K562 (cell line): Measurements from ENCODE around the gene WDR83. TPM values are rescaled to one million over a fixed set of nuclear protein-coding genes. Genes with fewer than 3 reads are reported as not detected.

Experiments used
- AFF4 ChIP-seq: sonication (generic); formaldehyde crosslinking; IDR thresholded peaks from 2 replicates; pipeline ENCODE4 v1.8.0; 2023; ENCODE audit warnings: mild to moderate bottlenecking, missing genetic modification reagents
- CREB1 ChIP-seq, 2 experiments: sonication (generic) in 1 of 2; formaldehyde crosslinking in 1 of 2; IDR thresholded peaks; 2 replicates each; pipeline versions ENCODE4 v1.6.1 to v1.8.0; 2012 to 2022; ENCODE audit warnings: inconsistent platforms in 1 of 2, mild to moderate bottlenecking in 1 of 2, missing genetic modification reagents in 1 of 2, moderate library complexity in 1 of 2
- CTBP1 ChIP-seq: fragments of 450-650 bp; IDR thresholded peaks from 2 replicates; pipeline ENCODE4 v1.6.1; 2016; ENCODE audit warnings: borderline replicate concordance
- ELF2 ChIP-seq: fragments of 250-450 bp; sonication (Bioruptor Pico); IDR thresholded peaks from 2 replicates; pipeline ENCODE4 v1.5.0; 2021; ENCODE audit warnings: mild to moderate bottlenecking
- HCFC1 ChIP-seq: IDR thresholded peaks from 2 replicates; pipeline ENCODE4 v1.6.1; 2012; ENCODE audit warnings: low read depth, low read length, improper control_type of control experiment
- JUN ChIP-seq, 2 experiments: sonication (generic) in 1 of 2; formaldehyde crosslinking in 1 of 2; IDR thresholded peaks; 2 replicates each; pipeline versions ENCODE4 v1.6.1 to v1.8.0; 2012 to 2022; ENCODE audit warnings: borderline replicate concordance in 2 of 2, mild to moderate bottlenecking in 2 of 2, improper control_type of control experiment in 1 of 2, low read depth in 1 of 2, low read length in 1 of 2, missing genetic modification reagents in 1 of 2
- KAT7 ChIP-seq: sonication (generic); formaldehyde crosslinking; IDR thresholded peaks from 2 replicates; pipeline ENCODE4 v1.8.0; 2022; ENCODE audit warnings: missing genetic modification reagents, mild to moderate bottlenecking, borderline replicate concordance
- MBD2 ChIP-seq: sonication (generic); IDR thresholded peaks from 2 replicates; pipeline ENCODE4 v1.6.1; 2016; ENCODE audit warnings: low read depth, borderline replicate concordance
- MXD1 ChIP-seq: fragments of 250-450 bp; sonication (Bioruptor Pico); IDR thresholded peaks from 2 replicates; pipeline ENCODE4 v1.8.0; 2021; ENCODE audit warnings: borderline replicate concordance, mild to moderate bottlenecking, moderate library complexity; ENCODE audit not compliant: poor library complexity, severe bottlenecking
- PHF8 ChIP-seq: fragments of 200-600 bp; sonication (generic); IDR thresholded peaks from 2 replicates; pipeline ENCODE4 v1.6.1; 2012; ENCODE audit warnings: mixed run types, mild to moderate bottlenecking, inconsistent platforms, low read length, moderate library complexity, borderline replicate concordance
- PML ChIP-seq: IDR thresholded peaks from 2 replicates; pipeline ENCODE4 v1.6.1; 2012; ENCODE audit warnings: low read length, inconsistent platforms
- POLR2AphosphoS5 ChIP-seq: IDR thresholded peaks from 2 replicates; pipeline ENCODE4 v1.6.1; 2011; ENCODE audit warnings: mild to moderate bottlenecking, low read depth, low read length, moderate library complexity; ENCODE audit not compliant: control insufficient read depth, insufficient read depth
- POLR2G ChIP-seq: fragments of 200-400 bp; formaldehyde crosslinking; IDR thresholded peaks from 2 replicates; pipeline ENCODE4 v1.6.1; 2017; ENCODE audit warnings: low read depth, mild to moderate bottlenecking, antibody characterized with exemption, low read length, moderate library complexity
- POLR2H ChIP-seq: IDR thresholded peaks from 2 replicates; pipeline ENCODE4 v1.6.1; 2016; ENCODE audit warnings: missing genetic modification characterization, low read depth, mild to moderate bottlenecking, control low read depth, missing compliant biosample characterization, moderate library complexity
- RBM15 ChIP-seq: fragments of 200-400 bp; formaldehyde crosslinking; IDR thresholded peaks from 2 replicates; pipeline ENCODE4 v1.6.1; 2018; ENCODE audit warnings: mild to moderate bottlenecking, low read length, moderate library complexity; ENCODE audit not compliant: insufficient read depth
- SIN3A ChIP-seq, 2 experiments: fragments of 150-350 bp in 1 of 2; IDR thresholded peaks; 2 replicates each; pipeline ENCODE4 v1.6.1; 2011 to 2016; ENCODE audit warnings: borderline replicate concordance in 2 of 2, low read depth in 2 of 2, low read length in 2 of 2, mild to moderate bottlenecking in 2 of 2, moderate library complexity in 2 of 2; ENCODE audit not compliant: control insufficient read depth in 1 of 2
- SNAPC5 ChIP-seq: fragments of 250-450 bp; sonication (Bioruptor Pico); IDR thresholded peaks from 2 replicates; pipeline ENCODE4 v1.8.0; 2021; ENCODE audit warnings: moderate library complexity, mild to moderate bottlenecking, inconsistent platforms
- ZBTB7A ChIP-seq: IDR thresholded peaks from 2 replicates; pipeline ENCODE4 v1.6.1; 2011; ENCODE audit warnings: low read depth, mild to moderate bottlenecking, low read length, moderate library complexity, borderline replicate concordance; ENCODE audit not compliant: control insufficient read depth
- polyA plus RNA-seq, 8 experiments: library from polyadenylated mRNA; depleted of rRNA in 4 of 8; stranded (reverse) in 5 of 8; unstranded in 3 of 8; fragments of >200 nt; fragmentation: Nextera tagmentation in 2 of 8; fragmentation: Illumina TruSeq in 1 of 8; extraction: Ambion mirVana in 2 of 8; extraction: Trizol in 1 of 8; gene quantifications; 2 replicates each; pipeline versions ENCODE4 v1.2.1 to v1.2.3, GENCODE V29; 2011 to 2014; ENCODE audit warnings: inconsistent platforms in 1 of 8, missing spikeins in 1 of 8
- total RNA-seq, 7 experiments: library from RNA; depleted of rRNA in 6 of 7; stranded (reverse); fragments of >200 nt in 6 of 7; fragmentation: Illumina TruSeq in 2 of 7; extraction: Trizol in 2 of 7; gene quantifications; 2 replicates each; pipeline versions ENCODE4 v1.2.1 to v1.2.3, GENCODE V29; 2011 to 2021; ENCODE audit warnings: low replicate concordance in 1 of 7

WDR83 gene
- total and polyA plus RNA-seq, 9 of the 15 experiments (the other 6 are each of a cell fraction or from before 2014, with no cell fraction given), result 0.52 to 21.3 (median 4.2) TPM

GRCh38 chr19:12696366-12697335 lies 30.0 kb downstream of the WDR83 start, which contains the start of gene FBXW9 (continued):
- TF ChIP-seq ZBTB7A (0 out of 2 replicates have a peak, but pooled peaks have one; percentile 31), CTBP1 (peak; percentile 23; the same call in 1 of the 2 replicates), POLR2AphosphoS5 (peak; percentile 86), RBM15 (no peak), CREB1 (IDR thresholded peaks at IDR 0.05) (peak; percentile 94), CREB1 (CRISPR knock-in tag; IDR thresholded peaks at IDR 0.05) (peak; percentile 99), MXD1 (CRISPR knock-in tag) (peak; percentile 79), JUN (IDR thresholded peaks at IDR 0.05; ENCODE audit: borderline replicate concordance, low read depth, low read length) (peak; percentile 26; the same call in 1 of the 2 replicates), JUN (CRISPR knock-in tag; IDR thresholded peaks at IDR 0.05; ENCODE audit: borderline replicate concordance) (no peak), POLR2G (peak; percentile 85), PHF8 (peak; percentile 73), SNAPC5 (CRISPR knock-in tag) (no peak), SIN3A (IDR thresholded peaks at IDR 0.05; ENCODE audit: borderline replicate concordance in 2 of 2, control insufficient read depth in 1 of 2, low read depth in 2 of 2, low read length in 2 of 2) (peak; percentile 99), KAT7 (0 out of 2 replicates have a peak, but pooled peaks have one; percentile 7), MBD2 (peak; percentile 63; the same call in 1 of the 2 replicates), ELF2 (CRISPR knock-in tag) (peak; percentile 90), AFF4 (CRISPR knock-in tag) (no peak), PML (peak; percentile 61; the same call in 1 of the 2 replicates), POLR2H (tag) (peak; percentile 46; the same call in 1 of the 2 replicates), HCFC1 (peak; percentile 87)
